DMS153 treated with DMSO at 0.1 percent for 48 hours (cell line): ENCODE results near the gene SOAT2.
"Not testable (repeated sequence)": the region's sequence is repeated elsewhere in the genome, so short reads cannot be mapped to it uniquely, and the experiment has no call there.

Experiments
- DNase-seq: peaks from one replicate; lab custom pipeline; 2025; ENCODE audit not compliant: unreplicated experiment; lab: John Stamatoyannopoulos, UW

Gene SOAT2

DNA sequence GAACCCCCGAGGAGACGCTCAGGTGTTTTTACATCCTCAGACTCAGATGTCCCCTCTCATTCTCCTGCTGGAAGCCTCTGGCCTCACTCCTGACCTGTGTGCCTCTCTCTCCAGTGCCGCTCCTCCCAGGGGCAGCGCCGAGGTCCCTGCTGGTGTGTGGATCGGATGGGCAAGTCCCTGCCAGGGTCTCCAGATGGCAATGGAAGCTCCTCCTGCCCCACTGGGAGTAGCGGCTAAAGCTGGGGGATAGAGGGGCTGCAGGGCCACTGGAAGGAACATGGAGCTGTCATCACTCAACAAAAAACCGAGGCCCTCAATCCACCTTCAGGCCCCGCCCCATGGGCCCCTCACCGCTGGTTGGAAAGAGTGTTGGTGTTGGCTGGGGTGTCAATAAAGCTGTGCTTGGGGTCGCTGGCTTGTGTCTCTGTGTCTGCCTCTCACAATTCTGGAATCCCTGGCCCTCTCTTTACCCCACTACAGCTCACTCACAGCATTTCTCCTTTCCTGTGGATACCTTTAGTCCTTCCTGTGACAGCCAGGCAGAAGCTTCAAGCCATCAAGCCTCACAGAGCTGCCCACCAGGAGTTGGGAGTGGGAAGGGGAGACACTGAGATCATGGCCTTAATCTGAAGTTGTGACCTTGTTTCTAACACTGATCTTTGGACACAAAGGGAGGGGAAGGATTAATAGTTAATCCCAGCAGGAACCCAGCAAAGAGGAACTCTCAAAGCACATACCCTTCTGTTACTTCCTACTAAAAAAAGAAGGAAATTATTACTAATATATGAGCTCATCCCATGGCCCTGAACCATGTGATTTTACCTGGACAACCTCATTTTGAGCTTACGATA is 1.1 kb upstream of the SOAT2 start:
- DNase-seq: peak; percentile 63

GRCh38 chr12:53103860-53104305 is 597 bp downstream of the SOAT2 start:
- DNase-seq: no peak

DNA sequence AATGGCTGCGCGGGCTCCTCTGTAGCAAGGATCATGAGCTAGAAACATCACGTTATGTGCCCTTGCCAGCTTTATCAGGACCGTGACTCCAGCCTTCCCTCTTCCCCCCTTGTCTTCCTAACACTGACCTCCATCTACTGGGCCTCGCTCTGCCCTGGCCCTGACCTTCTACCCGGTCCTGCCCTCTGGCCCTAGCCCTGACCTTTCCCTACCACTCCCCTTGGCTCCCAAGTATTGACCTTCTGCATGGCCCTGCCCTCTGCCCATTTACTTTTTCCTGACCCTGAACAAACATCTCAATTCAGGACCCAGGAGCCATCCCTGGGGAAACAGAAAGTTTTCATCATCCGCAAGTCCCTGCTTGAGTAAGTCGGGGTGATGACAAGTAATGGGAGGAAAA is 2.0 kb downstream of the SOAT2 start:
- DNase-seq: no peak

DNA sequence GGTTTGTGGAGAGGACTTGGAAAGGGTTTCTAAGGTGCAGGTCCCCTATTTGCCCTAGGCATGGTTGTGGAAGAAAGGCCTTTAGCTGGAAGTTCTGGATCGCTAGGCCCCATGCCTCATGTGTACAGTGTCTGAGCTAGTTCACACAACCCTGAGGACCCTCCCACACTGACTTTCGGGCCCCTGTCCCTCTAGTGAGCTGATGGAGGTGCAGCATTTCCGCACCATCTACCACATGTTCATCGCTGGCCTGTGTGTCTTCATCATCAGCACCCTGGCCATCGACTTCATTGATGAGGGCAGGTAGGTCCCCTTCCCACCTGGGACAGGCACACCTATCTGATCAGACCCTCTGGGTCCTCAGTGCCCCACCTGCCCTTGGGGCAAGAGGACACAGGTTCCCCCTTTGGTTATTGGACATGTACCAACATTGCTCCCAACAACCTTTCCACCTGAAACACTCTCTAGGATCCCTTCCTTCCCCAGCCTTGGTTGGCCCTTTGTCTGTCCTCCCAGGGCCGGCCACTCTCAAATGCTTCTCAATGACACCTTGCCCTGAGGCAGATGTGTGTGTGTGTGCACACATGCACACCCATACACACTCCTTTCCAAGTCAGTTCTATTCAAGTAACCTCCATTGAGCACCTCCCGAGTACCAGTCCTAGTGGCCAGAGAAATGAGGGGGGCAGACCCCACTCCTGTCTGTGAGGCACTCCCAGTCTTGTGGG is 2.6 kb downstream of the SOAT2 start:
- DNase-seq: no peak

- no peak for DNase-seq
Observed at GRCh38 chr12:53107122-53107521, 3.8 kb downstream of the SOAT2 start.

- DNase-seq: not testable (repeated sequence)
Observed at GRCh38 chr12:53112431-53112830, 9.1 kb downstream of the SOAT2 start.

- DNase-seq: no peak
Observed at GRCh38 chr12:53113136-53113705, 9.9 kb downstream of the SOAT2 start.

- no peak for DNase-seq
Observed at GRCh38 chr12:53113951-53114350, 10.7 kb downstream of the SOAT2 start.

GRCh38 chr12:53115112-53115890 is 12.0 kb downstream of the SOAT2 start:
- no peak for DNase-seq

DNA sequence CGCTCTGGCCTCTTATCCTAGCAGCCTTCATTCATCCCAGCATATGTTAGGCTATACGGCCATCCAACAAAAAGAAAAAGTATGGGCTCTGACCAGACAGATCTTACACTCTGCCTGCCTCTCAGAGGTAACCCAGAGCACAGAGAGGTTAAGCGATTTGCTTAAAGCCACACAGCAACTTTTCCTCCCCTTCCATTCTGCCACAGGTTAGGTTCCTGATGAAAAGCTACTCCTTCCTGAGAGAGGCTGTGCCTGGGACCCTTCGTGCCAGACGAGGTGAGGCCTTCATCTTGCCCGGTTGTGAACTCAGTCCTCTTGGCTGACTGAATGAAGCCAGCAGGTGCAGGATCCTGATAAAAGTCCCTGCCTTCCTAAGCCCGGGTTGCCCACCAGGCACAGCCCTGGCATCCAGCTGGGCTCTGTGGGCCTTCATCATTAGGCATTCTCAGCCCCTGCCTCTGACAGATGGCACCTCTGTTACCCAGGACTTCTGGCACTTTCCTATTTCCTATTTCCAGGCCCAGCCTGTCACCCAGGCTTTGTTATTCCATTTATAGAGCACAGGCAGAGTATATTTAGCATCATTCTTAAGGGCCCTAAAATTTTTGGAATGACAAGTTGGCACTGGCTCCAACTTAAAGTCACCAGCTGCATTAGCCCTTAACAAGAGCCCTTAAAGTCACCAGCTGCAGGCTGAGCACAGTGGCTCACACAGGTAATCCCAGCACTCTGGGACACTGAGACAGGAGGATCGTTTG is 12.8 kb downstream of the SOAT2 start:
- no peak for DNase-seq

- no peak for DNase-seq
Observed at GRCh38 chr12:53118751-53119300, 15.5 kb downstream of the SOAT2 start.

DNA sequence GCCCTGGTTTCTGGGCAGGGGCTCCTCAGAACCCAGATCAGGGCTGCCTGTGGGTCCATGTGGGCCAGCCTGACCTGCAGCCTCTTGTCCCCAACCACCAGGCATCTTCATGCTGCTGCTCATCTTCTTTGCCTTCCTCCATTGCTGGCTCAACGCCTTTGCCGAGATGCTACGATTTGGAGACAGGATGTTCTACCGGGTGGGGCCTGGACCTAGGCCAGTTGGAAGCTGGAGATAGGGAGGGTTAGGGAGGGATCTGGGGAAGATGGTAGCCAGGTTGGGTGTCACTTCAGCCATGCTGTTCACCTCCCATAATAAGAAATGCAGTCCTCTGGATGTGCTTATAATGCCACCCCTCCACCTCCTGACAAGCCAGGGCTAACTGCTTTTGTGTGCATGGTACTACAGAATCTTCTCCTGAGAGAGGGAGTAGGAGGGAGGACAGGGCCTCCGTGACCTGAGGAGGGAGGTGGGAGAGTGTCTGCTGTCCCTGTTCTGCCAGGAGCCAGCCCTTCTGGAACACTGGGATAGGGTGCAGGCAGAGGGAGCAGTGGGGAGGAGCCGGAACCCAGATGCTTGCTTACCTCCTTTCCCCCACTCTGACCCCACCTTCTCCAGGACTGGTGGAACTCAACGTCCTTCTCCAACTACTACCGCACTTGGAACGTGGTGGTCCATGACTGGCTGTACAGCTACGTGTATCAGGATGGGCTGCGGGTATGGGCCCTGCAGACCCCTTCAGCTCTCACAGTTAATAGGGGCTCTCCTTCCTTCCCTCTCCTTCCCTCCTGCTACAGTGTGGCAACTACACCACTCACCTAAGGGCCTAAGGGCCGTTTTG is 17.6 kb downstream of the SOAT2 start:
- no peak for DNase-seq

GRCh38 chr12:53122961-53123468 is 19.7 kb downstream of the SOAT2 start:
- DNase-seq: no peak

DNA sequence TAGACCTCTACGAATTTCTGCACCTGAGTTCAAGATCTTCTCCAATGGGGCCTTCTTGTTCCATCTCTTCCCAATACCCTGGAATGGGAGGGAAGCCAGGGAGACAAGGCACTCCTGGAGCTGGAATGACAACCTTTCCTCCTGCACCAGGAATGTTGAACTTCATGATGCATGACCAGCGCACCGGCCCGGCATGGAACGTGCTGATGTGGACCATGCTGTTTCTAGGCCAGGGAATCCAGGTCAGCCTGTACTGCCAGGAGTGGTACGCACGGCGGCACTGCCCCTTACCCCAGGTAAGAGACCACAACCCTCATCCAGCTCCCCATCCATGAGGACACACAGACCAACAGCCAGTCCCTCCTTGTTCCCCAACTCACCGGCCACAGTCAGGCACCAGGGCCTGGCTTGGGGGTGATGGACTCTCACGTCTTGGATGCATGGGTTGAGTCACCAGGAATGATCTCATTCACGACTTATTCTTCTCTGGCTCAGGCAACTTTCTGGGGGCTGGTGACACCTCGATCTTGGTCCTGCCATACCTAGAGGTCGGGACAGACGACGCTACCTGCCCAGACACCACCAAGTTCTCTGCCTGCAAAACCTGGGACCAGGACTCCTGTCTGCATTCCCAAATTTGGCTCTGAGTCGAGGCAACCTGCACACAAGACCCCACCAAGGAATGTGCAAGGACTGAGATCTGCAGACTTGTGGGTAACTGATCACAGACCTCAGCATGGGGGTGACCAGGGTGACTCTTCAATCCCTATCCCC is 20.5 kb downstream of the SOAT2 start:
- no peak for DNase-seq

- DNase-seq: no peak
Observed at GRCh38 chr12:53124352-53124723, 21.1 kb downstream of the SOAT2 start.

- no peak for DNase-seq
Observed at GRCh38 chr12:53127169-53127568, 23.9 kb downstream of the SOAT2 start.

GRCh38 chr12:53128780-53129569 is 25.7 kb downstream of the SOAT2 start:
- no peak for DNase-seq

- no peak for DNase-seq
Observed at GRCh38 chr12:53131844-53132243, 28.6 kb downstream of the SOAT2 start.
